GM18870 (cell line): ENCODE measurements around the gene TBRG1.
A peak's percentile ranks its signal among the peaks of the same experiment; 100 is the strongest.
"Not testable (repeated sequence)": the region's sequence is repeated elsewhere in the genome, so short reads cannot be mapped to it uniquely, and the experiment has no call there.

Experiments
- ATAC-seq: cut with Tn5 transposase; IDR thresholded peaks from one replicate; pipeline ENCODE4 v1.9.1; 2021; ENCODE audit warnings: moderate library complexity; ENCODE audit not compliant: unreplicated experiment

TBRG1 gene

DNA sequence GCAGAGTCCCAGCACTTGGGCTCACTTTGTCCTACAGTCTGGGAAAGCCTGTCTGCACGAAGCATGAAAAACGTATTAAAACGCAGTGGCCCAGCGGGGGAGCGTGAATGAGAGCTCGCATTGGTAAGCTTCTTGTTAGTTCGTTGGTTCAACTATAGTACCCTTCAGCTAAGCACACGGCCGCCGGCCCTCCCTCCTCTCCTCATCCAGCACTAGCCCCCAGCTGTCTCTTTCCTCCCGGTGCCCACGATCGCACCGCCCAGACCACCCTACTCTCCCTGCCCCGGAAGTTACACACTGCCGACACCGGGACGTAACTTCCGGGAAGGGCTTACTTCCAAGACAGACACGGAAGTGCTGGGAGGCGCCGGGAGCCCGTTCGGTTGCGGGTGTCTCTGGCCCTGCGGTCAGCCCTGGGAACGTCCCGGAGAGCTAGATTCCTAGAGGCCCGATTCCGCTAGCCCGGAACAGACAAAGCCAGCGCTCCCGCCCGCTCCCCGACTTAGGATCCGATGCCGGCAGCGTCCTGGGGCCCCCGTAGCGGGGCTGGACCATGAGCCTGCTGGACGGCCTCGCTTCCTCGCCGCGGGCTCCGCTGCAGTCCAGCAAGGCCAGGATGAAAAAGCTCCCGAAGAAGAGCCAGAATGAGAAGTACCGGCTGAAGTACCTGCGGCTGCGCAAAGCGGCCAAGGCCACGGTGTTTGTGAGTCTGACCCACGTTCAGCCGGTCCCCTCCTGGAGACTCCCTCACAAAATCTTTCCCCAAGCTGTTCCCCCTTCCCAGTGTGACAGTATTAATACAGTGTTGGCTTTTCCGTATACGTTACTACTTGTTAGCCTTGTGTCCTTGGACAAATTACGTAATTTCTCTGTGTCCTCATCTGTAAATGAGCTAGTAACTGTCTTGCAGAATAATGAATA, at the start of gene TBRG1:
TBRG1 (plus strand) TSS at position 334 of the 921 bp plus-strand sequence; CDS start at position 554, 220 bp downstream.
- ATAC-seq = peak; percentile 89

DNA sequence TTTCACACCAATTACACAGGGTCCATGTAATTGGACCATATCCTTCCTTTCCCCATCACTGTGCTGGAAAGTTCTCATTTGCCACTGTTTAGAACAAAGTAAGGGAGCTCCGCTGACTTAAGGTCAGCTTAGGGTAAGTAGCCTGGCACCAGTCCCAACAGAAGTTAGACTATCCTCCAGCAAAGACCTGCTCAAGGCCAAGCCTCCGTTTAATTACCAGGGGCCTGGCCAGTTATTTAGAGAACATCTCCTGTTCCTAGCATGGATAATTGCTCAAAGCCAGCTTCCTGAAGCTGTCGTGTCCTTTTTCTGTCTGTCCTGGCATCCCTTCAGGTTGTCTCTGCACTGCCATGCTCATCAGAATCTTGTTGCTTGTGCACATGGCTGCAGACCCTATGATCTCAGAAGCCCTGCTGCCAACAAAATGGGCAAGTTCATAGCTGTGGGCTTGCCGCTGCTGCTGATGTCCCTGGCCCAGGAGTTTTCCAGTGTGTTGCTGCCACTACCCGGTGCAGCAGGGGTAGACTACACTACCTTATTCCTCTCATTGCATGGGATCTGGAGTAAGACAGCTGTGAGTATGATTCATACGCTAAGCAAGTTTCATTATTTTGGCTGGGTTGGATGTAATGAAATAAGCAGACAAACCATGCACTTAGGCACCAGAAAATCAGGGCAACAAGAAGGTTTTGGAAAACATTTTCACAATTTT, 44.8 kb upstream of the TBRG1 start:
- no peak for ATAC-seq

- ATAC-seq = no peak
Observed at GRCh38 chr11:124578761-124579160, 43.9 kb upstream of the TBRG1 start.

GRCh38 chr11:124581817-124582216, 40.8 kb upstream of the TBRG1 start:
- no peak for ATAC-seq

- no peak for ATAC-seq
Observed at GRCh38 chr11:124582565-124582964, 40.1 kb upstream of the TBRG1 start.

DNA sequence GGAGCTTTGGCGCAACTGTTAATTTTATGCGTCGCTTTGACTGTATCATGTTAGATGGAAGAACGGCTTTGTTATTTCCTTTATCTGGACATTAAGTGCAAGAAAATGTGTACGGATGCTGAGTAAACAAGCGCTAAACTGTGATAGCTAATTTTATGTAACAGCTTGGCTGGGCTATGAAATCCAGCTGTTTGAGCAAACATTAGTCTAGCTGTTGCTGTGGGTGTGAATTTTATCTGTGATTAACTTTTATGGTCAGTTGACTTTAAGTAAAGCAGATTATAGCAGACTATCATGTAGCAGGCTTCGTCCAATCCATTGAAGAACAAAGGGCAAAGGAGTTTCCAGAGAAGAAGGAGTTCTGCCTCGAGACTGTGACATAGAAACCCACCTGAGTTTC, 38.9 kb upstream of the TBRG1 start:
- ATAC-seq = no peak

- ATAC-seq = no peak
Observed at GRCh38 chr11:124584681-124585372, 37.8 kb upstream of the TBRG1 start.

- no peak for ATAC-seq
Observed at GRCh38 chr11:124586238-124586860, 36.3 kb upstream of the TBRG1 start.

GRCh38 chr11:124591430-124591829, 31.2 kb upstream of the TBRG1 start:
- no peak for ATAC-seq

DNA sequence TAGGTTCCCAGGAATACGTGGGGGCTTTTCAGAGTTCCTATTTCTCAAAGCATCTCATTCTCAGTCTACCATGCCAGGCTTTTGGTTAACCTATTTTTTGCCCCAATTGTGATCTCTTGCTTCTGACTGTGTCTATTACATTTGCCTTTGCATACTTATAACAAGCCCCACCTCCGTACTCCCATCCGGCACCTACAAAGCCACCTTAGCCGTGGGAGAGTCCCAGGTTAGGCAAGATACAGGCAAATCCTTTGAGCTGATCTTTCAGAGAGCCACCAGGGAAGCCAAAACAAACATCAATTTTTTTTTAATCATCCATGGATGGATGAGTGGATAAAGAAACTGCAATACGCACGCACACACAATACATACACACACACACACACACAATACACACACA, 30.0 kb upstream of the TBRG1 start:
- no peak for ATAC-seq

GRCh38 chr11:124595302-124595701, 27.4 kb upstream of the TBRG1 start:
- ATAC-seq = no peak

GRCh38 chr11:124597626-124598025, 25.0 kb upstream of the TBRG1 start:
- no peak for ATAC-seq

GRCh38 chr11:124600621-124601320, 21.9 kb upstream of the TBRG1 start:
- no peak for ATAC-seq

- no peak for ATAC-seq
Observed at GRCh38 chr11:124602193-124602592, 20.5 kb upstream of the TBRG1 start.

GRCh38 chr11:124602723-124603122, 19.9 kb upstream of the TBRG1 start:
- ATAC-seq = not testable (repeated sequence)

DNA sequence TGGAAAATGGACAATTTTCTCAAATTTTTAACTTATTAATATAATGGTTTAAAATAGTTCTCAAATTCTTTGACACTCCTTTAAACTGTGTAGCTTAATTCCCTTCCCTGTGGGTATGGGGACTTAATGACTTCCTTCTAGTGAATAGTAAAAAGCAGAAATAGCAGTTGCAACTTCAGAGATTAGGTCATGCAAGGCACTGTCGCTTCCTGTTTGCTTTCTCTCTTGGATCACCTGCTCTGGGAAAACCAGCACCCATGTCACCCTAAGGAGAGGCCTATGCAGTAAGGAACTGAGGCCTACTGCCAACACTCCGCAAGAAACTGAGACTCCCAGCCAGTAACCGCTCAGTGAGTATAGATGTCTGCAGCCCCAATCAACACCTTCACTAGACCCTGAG, 16.9 kb upstream of the TBRG1 start:
- ATAC-seq = no peak

GRCh38 chr11:124608147-124608546, 14.5 kb upstream of the TBRG1 start:
- no peak for ATAC-seq

DNA sequence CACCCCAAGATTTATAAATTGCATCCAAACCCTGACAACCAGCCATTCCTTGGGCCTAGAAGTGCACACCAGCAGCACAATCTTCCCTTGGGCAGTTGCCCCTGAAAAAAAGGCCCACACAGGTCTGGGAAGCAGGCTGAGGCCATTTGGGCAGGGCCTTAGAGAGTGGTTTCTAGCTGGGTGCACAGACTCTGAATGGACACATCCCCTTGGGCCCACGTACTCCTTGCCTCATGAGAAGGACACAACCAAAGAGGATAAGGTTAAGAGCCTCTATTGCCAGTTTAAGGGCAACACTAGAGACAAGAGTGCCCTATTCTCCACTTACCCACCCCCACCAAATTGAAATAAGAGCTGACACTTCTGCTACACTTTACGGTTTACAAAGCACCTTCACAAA, 12.4 kb upstream of the TBRG1 start:
- no peak for ATAC-seq

GRCh38 chr11:124611064-124611463, 11.6 kb upstream of the TBRG1 start, which contains the start of gene PANX3:
TSS of gene PANX3 (plus strand) at chr11:124611428. CDS start at chr11:124611557, 129 bp downstream.
- no peak for ATAC-seq

DNA sequence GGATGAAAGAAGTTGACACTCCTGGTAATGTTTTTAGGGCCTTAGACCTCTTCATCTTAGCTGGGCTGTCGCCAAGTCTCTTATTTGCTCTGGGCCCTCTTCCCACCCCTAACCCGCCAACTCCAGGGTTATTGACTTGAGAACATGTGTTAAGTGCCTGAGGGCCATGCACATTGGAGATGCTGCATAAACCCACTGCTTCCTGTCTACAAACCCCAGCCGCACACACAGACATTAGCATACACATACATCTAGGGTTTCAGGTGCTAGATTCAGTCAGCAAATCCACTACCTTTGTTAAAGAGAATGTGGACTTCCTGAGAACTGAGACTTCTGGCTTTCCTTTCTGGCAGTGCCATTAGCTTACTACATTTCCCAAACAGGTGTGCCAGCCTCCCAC, 10.6 kb upstream of the TBRG1 start:
- no peak for ATAC-seq
